HG02763 (cell line): ENCODE measurements around the gene TMOD1.

ENCODE experiments used
- ATAC-seq: cut with Tn5 transposase; IDR thresholded peaks from one replicate; pipeline ENCODE4 v1.9.1; 2021; ENCODE audit warnings: mild to moderate bottlenecking, moderate library complexity; ENCODE audit not compliant: unreplicated experiment

Gene TMOD1

GRCh38 chr9:97543561-97543960 is 42.1 kb downstream of the TMOD1 start:
- ATAC-seq = no peak

- no peak for ATAC-seq
Observed at GRCh38 chr9:97545486-97545885, 44.0 kb downstream of the TMOD1 start.

GRCh38 chr9:97547098-97547829 is 45.8 kb downstream of the TMOD1 start:
- ATAC-seq = no peak

GRCh38 chr9:97548379-97548778 is 46.9 kb downstream of the TMOD1 start:
- no peak for ATAC-seq

GRCh38 chr9:97548819-97549540 is 47.5 kb downstream of the TMOD1 start:
- ATAC-seq = no peak

- ATAC-seq = no peak
Observed at GRCh38 chr9:97550386-97550785, 48.9 kb downstream of the TMOD1 start.

DNA sequence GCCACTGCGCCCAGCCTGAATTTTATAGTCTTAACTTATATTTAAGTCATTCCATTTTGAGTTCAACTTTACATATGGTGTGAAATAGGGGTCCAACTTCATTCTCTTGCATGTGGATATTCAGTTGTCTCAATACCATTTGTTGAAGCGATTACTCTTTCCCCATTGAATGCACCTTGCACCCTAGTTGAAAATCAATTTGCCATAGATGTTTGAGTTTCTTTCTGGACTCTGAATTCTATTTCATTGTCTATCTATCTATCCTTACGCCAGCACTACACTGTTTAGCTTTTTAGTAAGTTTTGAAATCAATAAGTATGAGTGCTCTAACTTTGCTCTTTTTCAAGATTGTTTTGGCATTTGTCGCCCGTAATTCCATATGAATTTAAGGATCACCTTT is 49.8 kb downstream of the TMOD1 start:
- ATAC-seq = no peak

DNA sequence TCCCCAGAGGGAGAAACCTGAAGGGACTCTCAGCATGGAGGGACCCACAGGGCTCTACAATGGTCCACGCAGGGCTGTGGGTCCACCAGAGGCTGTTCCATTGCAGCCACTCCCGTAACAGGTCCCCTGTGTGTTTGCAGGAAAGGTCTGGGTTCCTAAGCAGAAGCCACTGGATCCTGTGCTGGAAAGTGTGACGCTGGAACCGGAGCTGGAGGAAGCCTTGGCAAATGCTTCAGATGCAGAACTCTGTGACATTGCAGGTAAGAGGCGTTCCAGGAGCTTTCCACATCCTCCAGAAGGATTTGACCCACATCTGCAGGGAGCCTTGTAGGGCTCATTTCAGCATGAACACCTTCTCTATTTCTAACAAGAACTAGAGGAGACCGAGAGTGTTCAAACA is 51.7 kb downstream of the TMOD1 start:
- ATAC-seq = no peak

DNA sequence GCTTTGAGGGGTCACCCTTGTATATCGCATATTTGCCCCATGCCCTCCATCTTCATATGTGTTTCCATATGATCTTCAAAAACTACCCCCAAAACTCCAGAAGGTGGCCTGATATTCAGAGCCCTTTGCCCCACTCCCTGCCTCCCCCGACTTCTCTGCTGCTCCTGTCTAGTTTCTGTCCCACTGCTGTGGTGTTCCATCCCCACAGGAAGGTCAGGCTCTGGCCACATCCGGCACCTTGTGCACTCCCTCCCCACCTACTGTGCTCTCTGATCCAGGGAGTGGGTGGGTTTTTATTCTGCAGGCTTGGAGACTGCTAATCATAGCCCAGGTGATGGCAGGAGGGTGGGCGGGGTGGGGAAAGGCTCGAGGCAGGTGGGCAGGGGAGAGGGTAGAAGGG is 52.4 kb downstream of the TMOD1 start:
- no peak for ATAC-seq

DNA sequence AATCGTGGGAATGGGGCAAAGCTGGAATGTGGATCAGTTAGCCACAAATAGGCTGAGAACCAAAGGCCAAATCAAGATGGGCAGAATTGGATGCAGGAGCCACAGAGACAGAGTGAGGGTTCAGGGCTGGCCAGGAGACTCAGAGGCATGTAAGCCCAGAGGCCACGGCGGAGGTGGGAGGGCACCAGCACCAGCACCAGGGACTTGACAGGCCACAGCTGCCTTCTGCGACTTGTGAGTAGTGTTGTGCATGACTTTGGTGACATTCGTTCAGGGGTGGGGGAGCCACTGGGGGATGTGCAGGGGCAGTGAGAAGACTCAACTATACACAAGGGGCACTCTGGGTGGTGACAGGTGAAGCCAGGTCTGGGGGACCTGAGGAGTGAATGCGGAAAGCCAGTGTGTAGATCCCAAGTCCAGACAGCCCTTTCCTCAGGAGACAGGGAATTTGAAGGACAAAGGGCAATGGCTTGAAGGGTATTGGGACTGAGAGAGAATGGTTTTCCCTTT is 53.2 kb downstream of the TMOD1 start:
- no peak for ATAC-seq

DNA sequence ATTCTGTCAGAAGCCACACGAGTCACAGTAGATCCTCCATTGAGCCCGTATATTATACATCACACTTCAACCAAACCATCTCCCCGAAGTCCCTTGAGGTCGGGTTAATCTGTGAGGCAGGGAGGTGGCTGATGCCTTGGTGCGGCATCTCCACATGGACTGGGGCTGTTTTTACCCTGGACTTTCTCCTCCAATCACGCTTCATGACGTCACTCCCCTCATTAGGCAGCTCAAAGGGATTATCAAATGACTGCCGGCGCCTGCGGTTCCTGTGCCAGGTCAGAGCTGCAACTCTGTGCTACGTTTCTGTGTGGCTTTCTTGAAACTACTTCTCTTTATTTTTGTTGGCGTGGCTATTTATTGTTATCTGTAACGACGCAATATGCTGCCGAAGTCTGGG is 53.7 kb downstream of the TMOD1 start:
- no peak for ATAC-seq

GRCh38 chr9:97556036-97556720 is 54.7 kb downstream of the TMOD1 start:
- no peak for ATAC-seq

- no peak for ATAC-seq
Observed at GRCh38 chr9:97556721-97557605, 55.5 kb downstream of the TMOD1 start.

DNA sequence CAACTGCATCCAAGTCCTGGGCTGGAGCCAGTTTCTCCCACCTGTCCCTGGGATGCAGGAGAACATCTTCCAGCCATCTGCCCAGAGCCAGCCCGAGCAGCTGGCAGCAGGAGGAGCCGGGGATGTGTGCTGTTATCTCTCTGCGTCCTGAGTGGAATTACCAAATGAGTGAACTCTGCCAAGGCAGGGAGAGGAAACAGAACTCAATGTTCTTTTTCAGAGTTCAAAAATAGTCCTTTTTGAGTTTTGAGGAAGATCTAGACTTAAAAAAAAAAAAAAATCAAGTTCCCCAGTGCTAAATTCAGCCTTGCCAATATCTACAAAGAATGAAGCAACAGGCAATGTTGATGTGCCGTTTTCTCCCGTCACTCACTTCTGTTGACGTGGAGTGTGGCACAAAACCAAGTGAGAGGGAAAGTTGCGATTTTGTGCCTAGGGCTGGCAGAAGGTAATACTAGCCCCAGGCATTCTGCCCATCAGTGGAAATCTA is 56.2 kb downstream of the TMOD1 start:
- no peak for ATAC-seq

DNA sequence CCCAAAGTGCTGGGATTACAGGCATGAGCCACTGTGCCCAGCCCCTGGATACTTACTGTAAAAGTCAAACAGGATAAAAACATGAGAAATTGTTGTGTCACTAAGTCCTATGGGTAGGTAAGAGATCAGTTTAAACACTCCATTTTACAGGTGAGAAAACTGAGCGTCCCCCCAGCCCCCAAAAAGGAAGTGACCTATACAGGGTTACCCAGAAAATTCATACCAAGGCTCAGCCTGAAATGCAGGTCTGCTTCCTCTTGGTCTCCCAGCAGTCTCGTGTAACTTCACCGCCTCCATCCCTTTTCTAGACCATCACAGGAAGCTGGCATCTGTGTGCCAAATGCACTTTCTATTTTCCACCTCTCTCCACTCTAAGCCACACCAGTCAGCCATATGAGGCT is 57.2 kb downstream of the TMOD1 start:
- ATAC-seq = no peak

- ATAC-seq = peak; percentile 74
Observed at GRCh38 chr9:97559111-97559514, 57.6 kb downstream of the TMOD1 start.

DNA sequence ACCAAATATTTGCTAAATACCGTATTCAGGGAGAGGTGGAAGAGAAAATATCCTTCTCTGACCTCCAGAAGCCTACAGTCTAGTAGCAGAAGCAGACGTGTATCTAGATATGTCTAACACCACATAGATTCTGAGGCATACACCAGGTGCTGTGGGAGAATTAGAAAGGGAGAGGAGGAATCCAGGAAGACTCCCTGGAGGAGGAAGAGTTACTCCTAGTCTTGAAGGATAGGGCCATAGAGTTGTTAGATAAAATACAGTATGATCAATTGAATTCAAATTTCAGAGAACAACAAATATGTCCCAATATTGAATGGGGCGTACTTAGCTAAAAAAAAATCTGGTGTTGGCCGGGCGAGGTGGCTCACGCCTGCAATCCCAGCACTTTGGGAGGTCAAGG is 58.7 kb downstream of the TMOD1 start:
- no peak for ATAC-seq

- no peak for ATAC-seq
Observed at GRCh38 chr9:97560851-97561250, 59.4 kb downstream of the TMOD1 start.

- ATAC-seq = no peak
Observed at GRCh38 chr9:97561501-97561900, 60.0 kb downstream of the TMOD1 start.

DNA sequence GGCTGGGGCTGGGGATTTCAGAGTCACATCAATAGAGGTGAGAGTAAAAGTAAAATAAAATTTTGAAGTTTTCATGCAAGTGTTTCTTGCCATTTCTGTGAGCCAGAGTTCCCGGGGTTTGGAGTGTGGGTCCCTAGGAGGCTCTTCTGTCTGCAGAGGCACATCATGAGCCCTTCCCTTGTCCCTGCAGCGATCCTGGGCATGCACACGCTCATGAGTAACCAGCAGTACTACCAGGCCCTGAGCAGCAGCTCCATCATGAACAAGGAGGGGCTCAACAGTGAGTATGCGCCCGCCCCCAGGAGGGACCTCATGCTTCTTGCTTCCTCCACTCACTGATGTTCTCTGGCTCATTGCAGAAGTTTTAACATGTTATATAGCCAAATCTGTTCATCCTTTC is 61.1 kb downstream of the TMOD1 start:
- ATAC-seq = no peak
